Stimulated activated naive CD8-positive, alpha-beta T cell treated with anti-CD3 and anti-CD28 coated beads, Interleukin-15, Interleukin-2, amounts not matched to agents 100 U/mL and 50 U/mL, for 24 hours (primary cell): ENCODE data around the gene KIFC1.
"Not testable (repeated sequence)": the region's sequence is repeated elsewhere in the genome, so short reads cannot be mapped to it uniquely, and the experiment has no call there.

ENCODE experiments used
- ATAC-seq: fragments of 150-1000 bp; cut with Tn5 transposase; one replicate; pipeline ENCODE4 v1.10.0; 2021
- DNase-seq: peaks from one replicate; pipeline ENCODE4 v3.0.0; 2021

The KIFC1 gene

DNA sequence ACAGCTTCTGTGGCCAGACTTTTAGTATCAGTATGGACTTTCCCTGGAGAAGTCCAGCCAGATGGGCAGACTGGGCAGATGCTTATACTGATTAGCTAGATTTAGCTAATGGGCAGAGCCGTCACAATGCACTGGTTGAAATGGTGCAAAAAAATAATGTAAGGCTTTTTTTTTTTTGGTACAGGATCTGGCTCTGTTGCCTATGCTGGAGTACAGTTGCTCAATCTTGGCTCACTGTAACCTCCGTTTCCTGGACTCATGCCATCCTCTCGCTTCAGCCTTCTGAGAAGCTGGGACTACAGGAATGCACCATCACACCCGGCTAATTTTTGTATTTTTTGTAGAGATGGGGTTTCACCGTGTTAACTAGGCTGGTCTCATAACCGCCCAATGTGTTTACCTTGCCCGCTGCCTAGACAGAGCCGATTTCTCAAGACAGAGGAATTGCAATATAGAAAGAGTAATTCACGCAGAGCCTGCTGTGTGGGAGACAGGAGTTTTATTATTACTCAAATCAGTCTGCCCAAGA, 16.4 kb upstream of the KIFC1 start:
- ATAC-seq (no peak), DNase-seq (no peak)

DNA sequence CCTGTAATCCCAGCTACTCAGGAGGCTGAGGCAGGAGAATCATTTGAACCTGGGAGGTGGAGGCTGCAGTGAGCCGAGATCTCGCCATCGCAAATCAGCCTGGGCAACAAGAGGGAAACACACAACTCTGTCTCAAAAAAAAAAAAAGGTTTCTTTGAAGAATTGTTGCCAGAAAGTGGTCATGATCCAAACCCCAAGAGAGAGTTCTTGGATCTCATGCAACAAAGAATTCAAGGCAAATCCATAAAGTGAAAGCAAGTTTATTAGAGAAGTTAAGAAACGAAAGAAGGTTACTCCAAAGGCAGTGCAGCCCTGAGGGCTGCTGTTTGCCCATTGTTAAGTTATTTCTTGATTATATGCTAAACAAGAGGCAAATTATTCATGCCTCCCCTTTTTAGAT, 14.5 kb upstream of the KIFC1 start:
- ATAC-seq (no peak), DNase-seq (no peak)

DNA sequence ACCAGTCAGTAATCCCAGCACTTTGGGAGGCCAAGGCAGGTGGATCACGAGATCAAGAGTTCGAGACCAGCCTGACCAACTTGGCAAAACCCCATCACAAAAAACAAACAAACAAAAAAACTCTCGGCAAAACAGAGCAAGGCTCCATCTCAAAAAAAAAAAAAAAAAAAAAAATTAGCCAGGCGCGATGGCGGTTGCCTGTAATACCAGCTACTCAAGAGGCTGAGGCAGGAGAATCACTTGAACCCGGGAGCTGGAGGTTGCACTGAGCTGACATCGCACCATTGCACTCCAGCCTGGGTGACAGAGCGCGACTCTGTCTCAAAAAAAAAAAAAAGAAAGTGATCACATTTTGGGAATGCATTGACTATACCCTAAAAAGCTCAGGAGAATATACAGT, 12.4 kb upstream of the KIFC1 start:
- not testable (repeated sequence) for ATAC-seq, DNase-seq

DNA sequence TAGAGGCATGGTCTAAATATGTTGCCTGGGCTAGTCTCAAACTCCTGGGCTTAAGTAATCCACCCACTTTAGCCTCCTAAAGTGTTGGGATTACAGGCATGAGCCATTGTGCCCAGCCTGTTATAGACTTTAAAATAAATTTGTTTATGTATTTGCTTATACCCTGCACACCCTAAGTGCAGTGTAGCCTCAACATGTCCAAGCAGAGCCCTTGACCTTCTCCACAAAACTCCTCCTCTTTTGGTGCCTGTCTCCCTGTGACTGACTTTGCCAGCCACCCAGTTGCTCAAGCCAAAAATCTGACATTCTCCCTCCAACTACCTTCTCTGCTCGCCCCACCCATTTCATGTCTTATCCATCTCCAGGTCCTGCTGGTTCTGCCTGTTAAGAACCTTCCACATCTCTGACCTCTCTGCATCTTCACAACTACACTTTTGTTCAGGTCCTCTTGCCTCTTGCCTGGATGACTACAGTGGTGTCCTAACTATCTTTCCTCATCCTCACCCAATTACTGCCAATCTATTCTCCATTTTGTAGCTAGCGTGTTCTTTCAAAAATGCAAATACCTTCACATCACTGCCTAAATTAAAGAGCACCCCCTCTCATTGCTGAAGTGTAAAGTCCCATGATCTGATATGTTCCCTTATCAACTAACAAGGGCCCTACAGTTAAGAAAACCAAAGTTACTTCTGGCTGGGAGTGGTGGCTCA, 11.2 kb upstream of the KIFC1 start:
- no peak for DNase-seq
- no peak for ATAC-seq

DNA sequence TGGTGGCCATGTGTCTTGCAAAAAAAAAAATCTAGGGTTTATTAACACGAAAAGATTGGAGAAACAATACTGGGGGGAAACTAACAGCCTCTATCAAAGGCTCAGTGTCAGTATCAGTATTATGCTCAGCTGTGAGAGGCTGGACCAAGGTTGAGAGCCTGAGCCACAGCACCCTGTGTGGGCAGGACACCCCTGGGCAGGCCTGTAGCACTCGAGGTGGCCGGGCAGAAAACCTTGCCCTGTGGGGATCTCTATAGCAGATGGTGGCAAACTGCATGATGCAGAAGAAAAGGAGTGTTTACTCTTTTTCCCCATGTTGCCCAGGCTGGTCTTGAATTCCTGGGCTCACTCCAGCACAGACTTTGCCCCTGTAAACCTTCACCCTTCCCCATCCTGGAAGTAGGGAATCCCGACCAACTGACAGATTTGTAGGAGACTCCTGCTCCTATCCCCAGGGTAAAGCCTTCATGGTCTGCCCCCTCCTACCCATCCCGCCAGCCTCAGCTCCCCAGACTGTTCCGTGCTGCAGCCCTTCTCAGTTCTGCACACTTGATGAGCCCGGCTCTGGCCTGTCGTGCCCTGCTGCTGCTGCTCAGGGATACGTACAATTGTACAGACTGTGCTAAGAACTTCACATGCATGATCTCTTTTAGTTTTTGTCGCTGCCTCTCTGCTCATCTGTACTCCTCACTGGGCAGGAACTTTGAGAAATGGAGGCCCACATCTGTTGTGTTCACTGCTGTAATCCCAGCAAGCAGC, 8.0 kb upstream of the KIFC1 start:
- ATAC-seq, result peak; percentile 46
- DNase-seq, result no peak

DNA sequence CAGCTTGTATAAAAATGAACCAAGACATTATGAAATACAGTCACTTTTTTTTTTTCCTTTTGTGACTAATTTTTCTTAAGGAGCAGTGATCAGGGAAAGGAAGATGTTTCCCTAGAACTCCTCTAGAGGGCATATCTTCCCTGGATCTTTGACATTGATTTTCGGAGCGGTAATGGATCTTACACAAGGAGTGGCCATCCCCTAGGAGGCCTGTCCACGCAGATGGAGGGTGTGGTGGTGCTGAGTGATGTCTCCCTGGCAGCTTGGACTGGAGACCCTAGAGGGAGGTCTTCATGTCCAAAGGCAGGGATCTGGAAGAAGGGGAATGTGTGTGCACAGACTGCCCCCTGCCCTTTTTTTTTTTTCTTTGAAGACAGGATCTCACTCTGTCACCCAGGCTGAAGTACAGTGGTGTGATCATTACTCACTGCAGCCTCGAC, 7.0 kb upstream of the KIFC1 start:
- no peak for ATAC-seq
- no peak for DNase-seq

DNA sequence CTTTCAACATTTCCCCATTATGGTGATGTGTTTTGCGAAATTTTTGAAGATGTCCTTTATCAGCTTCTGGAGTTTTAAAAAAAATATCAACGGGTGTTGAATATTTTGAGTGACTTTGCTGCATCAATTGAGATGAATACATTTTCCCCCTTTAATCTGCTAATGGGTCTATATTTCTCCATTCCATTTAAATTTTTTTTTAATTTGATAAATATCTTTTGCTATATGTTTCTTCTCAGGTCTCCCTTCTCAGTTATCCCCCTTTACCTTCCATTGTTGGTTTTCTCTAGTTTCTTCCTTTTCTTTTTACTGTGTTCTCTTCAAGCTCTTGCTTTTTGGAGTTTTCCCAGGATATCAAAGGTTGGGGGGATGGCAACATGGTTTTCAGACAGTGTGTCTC, 1.4 kb upstream of the KIFC1 start:
- no peak for DNase-seq
- no peak for ATAC-seq

DNA sequence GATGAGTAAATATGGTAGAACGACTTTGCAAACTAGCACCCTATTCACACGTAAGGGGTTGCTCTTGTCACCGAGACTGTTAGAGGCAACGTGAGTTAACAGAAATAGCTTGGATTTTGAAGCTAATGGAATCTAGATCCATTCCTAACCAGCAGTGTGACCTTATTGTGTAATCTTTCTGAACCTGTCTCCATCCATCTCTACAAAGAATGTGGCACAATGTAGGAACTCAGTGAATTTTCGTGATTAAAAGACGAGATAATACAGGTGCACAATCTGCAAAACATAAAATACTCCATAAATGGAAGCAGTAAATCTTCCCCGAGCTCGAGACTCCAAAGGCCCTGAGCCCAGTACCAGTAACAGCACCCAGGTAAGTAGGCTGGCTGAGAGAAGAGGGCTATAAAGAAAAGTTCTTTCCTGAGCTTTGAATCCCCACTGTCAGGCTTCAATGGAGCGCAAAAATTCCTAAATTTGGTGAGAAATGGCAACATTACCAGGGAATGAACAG, 801 bp upstream of the KIFC1 start:
- no peak for ATAC-seq

DNA sequence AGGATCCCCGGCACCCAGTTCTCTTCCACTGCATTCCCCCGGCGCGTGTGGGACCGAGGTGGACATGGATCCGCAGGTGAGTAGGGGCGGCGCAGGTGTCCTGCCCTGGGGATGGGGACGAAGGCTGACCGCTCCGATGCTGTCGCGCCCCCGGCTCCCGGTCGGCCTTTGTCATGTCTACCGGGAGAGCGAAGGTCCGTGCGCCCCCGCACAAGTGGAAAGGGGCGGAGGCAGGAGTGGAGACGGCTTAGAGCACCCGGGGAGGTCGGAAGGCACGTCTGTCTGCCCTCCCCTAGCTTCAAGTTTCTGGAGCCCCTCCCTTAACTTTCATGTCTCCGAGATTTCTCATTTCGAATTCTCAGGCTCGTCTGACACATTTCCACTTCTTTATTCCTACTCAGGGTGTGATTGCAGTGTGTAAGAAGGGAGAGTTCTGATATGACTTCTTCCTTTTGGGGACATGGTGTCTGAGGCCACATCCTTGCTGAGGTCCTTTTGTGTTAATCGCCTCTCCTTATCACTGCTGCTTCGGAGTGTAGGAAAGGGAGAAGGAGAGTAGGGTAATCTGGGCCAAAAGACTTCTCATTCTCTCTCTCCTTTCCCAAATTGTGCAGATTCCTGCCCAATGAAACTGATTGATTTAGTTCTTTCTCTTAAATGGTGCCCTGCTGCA, 435 bp downstream of the KIFC1 start:
- peak; percentile 65 for DNase-seq

More for the DNA sequence above, 801 bp upstream of the KIFC1 start:
- no peak for DNase-seq

DNA sequence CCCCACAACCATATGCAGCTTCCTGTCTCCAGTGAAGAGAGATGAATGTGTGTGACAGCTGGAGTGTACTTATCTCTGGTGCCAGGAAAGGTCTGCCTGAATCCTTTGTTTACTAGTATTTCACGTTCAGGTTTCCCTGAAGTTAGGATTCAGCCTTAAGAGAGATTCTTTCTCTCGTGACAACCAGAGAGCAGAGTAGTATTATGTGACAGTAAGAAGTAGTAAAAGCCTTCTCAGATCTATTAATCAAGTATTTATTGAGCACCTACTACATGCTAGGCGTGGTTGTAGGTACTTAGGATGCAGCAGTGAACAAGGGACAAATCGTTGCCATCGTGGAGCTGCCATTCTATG, 949 bp downstream of the KIFC1 start:
- ATAC-seq (no peak), DNase-seq (no peak)

More for the DNA sequence above, 435 bp downstream of the KIFC1 start:
- ATAC-seq, result peak; percentile 28

DNA sequence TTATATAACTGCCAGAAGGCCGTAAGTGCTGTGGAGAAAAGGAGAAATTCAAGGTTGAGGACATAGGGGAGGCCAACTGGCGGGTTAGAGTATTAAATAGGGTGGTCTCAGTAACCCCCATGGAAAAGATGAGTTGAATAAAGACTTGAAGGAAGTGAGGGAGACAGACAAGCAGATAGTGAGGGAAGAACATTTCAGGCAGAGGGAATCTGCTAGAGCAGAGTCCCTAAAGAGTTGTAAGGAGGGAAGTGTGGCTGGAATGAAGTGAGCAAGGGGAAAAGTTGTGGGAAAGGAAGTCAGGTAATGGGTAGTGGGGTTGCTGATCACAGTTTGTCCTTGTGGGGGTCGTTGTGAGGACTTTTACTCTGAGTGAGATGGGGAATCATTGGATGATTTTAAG, 1.4 kb downstream of the KIFC1 start:
- DNase-seq (no peak), ATAC-seq (no peak)

DNA sequence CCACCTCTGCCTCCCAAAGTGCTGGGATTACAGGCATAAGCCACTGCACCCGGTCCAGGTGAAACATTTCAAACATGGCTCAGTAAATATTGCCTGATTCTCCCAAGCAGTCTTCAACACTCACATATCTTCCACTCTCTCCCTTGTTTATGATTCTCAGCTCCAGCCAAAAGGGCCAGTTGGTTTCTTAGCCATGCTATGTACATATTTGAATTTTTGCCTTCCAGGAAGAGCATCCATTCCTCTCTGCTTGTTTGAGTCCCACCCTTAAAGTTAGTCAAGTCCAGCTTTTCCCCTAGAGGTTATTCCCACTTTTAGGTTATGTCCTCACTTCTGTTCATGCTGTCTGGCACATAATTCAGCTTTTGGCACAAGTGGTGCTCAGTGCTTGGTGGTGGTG, 5.9 kb downstream of the KIFC1 start:
- ATAC-seq (no peak), DNase-seq (no peak)

DNA sequence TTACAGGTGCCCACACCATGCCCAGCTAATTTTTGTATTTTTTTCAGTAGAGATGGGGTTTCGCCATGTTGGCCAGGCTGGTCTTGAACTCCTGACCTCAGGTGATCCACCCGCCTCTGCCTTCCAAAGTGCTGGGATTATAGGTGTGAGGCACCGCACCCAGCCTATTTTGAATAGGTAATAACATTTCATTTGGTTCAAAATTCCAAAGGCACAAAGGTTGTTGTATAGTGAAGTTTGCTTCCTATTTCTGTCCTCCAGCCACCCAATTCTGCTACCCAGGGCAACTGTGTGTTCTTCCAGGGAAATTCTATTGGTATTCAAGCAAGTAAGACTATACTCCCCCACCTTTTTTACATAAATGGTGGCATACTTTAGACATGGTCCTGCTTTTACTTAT, 7.0 kb downstream of the KIFC1 start:
- ATAC-seq, DNase-seq: not testable (repeated sequence)

DNA sequence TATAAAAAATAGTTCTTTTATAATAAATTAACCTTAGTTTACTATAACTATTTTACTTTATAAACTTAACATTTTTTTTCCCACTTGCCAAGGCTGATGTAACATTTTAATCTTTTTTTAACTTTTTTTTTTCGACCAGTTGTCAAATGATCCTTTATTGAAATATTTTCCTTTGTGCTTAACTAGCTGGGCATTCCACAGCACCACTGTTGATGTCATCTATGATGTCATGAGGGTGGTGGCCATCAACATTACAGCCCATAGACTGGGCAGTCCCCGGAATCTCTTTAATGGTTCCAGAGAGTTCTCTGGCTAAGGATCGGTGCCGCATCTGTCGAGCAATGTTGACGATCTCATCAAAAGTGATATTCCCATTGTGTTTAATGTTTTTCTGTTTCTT, 8.3 kb downstream of the KIFC1 start:
- ATAC-seq, DNase-seq: not testable (repeated sequence)

DNA sequence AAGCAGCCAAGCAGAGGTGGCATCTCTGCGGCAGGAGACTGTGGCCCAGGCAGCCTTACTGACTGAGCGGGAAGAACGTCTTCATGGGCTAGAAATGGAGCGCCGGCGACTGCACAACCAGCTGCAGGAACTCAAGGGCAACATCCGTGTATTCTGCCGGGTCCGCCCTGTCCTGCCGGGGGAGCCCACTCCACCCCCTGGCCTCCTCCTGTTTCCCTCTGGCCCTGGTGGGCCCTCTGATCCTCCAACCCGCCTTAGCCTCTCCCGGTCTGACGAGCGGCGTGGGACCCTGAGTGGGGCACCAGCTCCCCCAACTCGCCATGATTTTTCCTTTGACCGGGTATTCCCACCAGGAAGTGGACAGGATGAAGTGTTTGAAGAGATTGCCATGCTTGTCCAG, 13.3 kb downstream of the KIFC1 start:
- DNase-seq (no peak), ATAC-seq (no peak)

DNA sequence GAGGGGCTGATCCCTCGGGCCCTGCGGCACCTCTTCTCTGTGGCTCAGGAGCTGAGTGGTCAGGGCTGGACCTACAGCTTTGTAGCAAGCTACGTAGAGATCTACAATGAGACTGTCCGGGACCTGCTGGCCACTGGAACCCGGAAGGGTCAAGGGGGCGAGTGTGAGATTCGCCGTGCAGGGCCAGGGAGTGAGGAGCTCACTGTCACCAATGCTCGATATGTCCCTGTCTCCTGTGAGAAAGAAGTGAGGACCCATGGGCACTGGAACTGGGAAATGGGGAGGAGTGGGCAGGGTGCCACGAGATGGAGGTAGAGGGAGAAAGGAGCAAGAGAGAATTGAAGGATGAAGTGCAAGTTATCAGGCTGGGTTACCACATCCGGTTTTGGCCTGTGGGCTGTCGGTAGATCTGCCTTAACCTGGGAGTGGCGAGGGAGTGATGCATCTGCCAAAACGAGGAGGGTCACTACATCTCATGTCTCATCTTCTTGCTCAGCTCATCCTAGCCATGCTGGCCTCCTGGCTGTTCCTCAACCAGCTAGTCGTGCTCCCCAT, 13.8 kb downstream of the KIFC1 start:
- ATAC-seq (no peak), DNase-seq (no peak)

DNA sequence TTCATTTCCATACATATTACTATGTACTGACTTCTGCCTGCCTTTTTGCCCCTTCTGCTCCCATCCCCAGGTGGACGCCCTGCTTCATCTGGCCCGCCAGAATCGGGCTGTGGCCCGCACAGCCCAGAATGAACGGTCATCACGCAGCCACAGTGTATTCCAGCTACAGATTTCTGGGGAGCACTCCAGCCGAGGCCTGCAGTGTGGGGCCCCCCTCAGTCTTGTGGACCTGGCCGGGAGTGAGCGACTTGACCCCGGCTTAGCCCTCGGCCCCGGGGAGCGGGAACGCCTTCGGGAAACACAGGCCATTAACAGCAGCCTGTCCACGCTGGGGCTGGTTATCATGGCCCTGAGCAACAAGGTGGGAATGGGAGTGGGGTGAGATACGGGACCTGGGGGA, 14.5 kb downstream of the KIFC1 start:
- ATAC-seq, result no peak
- DNase-seq, result no peak

DNA sequence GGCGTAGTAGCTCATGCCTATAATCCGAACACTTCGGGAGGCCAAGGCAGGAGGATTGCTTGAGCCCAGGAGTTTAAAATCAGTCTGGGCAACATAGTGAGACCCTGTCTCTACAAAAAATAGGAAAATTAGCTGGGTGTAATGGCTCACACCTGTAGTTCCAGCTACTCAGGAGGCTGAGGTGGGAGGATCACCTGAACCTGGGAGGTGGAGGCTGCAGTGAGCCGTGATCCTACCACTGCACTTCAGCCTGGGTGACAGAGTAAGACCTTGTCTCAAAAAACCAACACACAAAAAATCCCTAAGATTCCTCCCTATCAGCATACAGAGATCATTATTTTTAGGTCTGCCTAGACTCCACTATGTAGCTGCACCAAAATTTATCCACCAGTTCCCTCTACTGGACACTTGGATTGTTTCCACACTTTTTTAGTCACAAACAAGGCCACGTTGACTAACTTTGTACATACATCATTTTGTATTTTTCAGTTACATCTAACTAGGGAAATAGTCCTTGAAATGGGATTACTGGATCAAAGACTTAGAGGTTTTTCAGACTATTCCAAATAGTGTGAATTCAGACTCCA, 15.6 kb downstream of the KIFC1 start:
- ATAC-seq (no peak), DNase-seq (no peak)

DNA sequence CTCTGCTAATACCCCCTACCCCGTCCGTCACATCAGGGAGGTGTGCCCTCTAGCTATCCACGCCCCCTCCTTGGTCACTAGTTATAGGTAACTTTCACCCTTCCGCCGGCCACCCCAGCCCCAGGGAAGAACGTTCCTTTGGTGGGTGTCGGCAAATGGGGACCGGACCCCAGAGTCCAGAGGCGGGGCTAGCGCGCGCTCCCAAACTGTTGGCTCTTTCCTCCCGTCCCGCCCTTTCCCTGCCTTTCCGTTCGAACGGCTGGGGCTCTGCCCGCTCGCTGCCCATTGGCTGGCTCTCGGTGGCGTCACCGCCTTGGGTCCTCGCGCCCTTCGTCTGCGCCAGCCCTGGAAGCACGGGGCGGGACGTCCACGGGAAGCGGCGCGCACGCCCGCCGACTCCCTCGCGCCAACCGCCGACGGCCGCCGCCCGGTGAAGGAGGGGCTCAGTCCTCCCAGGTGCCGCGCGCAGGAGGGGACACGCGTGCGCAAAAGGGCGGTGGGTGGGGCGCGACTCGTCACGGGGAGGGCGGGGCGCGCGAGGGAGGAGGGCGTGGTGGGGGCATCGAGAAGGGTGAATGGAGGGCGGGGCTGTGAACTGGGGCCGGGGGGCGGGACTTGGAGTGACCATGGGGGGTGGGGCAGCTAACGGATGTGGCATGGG, 18.6 kb downstream of the KIFC1 start:
- DNase-seq (peak; percentile 97), ATAC-seq (peak; percentile 91)

DNA sequence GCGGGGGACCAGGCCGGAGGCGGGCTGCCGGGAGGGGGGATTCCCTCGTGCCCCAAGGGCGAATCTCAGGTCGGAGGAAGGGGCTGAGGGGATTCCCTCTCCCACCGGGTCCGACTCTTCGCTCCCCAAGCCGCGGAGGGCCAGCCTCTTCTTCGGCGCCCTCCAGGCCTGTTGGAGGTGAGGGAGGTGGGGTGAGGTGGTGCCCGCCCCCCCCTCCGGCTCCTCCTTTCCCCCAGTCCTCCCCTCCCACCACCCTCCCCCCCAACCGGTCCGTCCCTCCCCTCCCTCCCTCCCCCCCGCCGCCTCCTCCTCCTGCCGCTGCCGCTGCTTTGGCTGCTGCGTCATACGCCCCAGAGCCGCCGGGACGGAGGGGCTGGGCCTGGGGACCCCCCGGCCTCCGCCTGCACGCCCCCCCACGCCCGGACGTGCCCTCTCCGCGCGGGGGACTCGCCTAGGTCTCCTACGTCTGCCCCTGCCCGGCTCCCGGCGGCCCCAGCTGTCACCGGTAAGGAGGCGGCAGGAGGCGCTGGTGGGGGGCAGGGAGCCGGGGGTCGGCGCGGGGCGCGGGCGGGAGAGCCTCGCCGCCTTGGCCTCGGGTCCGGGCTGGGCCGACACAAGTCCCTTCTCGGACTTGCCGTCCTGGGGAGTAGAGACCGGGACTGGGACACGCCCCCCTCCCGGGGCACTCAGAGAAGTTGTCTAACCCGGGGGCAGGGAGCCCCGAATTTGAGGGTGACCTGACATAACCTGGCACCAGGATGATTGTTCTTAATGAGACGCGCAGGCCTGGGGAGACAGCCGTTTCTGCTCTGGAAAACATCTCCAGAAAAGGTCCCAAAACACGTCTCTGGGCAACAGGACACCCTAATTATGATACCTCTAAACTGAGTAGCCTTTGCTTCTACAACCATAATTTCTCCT, 19.3 kb downstream of the KIFC1 start, which contains the start of gene PHF1:
Gene PHF1 (plus strand): TSS at position 304 of the 921 bp plus-strand sequence. CDS start 1,250 bp downstream, outside the sequence.
- DNase-seq, result no peak

More for the DNA sequence above, 19.3 kb downstream of the KIFC1 start, which contains the start of gene PHF1:
- peak; percentile 41 for ATAC-seq
